Stimulated activated CD8-positive, alpha-beta memory T cell treated with anti-CD3 and anti-CD28 coated beads, Interleukin-15, amount 100 ng/mL, for 4 hours (primary cell): ENCODE data around the gene NRSN2.

Experiments used
- DNase-seq, 2 donors: peaks; one replicate each; pipeline ENCODE4 v3.0.0-alpha.2; 2020; ENCODE audit warnings: low read depth in 2 of 2

Gene NRSN2, protein sequence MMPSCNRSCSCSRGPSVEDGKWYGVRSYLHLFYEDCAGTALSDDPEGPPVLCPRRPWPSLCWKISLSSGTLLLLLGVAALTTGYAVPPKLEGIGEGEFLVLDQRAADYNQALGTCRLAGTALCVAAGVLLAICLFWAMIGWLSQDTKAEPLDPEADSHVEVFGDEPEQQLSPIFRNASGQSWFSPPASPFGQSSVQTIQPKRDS

DNA sequence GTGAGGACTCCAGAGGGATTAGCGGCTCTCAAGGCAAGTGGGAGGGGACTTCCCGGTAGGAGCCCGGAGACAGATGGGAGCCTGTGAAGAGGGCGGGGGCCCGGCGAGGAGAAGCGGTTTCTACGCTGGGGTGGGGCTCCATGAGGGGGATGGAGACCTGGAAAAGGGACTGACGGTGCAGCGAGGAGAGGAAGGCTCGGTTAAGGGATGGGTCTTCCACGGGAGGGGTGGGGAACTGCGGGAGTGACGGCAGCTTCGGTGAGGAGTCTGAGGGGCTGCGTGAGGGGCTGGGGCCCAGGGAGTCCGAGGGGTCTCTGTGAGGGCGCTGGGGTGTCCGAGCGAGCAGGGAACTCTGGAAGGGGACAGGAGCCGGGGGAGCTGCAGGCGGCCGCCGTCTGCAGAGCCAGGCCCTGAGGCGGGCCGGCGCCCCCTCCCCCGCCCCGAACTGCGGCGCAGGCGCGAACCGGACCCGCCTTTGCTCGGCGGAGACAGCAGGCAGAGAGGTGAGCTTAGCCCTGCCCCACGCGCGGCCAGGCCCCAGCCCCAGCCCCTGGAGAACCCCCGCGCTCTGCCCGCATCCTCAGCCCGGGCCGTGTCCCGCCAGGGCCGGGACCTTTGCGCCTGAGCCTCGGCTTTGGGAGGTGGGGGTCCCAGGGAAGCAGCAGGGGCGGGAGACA, at the start of gene NRSN2:
Gene NRSN2, plus strand, starts transcription at position 472 of the 677 bp plus-strand sequence. CDS start 2,533 bp downstream, outside the sequence.
- no peak for DNase-seq

DNA sequence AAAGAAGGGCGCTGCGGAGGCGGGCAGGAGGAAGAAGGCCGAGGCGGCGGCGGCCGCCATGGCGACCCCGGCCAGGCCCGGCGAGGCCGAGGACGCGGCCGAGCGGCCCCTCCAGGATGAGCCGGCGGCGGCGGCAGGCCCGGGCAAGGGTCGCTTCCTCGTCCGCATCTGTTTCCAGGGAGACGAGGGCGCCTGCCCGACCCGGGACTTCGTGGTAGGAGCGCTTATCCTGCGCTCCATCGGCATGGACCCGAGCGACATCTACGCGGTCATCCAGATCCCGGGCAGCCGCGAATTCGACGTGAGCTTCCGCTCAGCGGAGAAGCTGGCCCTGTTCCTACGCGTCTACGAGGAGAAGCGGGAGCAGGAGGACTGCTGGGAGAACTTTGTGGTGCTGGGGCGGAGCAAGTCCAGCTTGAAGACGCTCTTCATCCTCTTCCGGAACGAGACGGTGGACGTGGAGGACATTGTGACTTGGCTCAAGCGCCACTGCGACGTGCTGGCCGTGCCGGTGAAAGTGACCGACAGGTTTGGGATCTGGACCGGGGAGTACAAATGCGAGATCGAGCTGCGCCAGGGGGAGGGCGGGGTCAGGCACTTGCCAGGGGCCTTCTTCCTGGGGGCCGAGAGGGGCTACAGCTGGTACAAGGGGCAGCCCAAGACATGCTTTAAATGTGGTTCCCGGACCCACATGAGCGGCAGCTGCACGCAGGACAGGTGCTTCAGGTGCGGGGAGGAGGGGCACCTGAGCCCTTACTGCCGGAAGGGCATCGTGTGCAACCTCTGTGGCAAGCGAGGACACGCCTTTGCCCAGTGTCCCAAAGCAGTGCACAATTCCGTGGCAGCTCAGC, 48.8 kb upstream of the NRSN2 start:
- peak in 1 of 2 donors; percentile 10 for DNase-seq

DNA sequence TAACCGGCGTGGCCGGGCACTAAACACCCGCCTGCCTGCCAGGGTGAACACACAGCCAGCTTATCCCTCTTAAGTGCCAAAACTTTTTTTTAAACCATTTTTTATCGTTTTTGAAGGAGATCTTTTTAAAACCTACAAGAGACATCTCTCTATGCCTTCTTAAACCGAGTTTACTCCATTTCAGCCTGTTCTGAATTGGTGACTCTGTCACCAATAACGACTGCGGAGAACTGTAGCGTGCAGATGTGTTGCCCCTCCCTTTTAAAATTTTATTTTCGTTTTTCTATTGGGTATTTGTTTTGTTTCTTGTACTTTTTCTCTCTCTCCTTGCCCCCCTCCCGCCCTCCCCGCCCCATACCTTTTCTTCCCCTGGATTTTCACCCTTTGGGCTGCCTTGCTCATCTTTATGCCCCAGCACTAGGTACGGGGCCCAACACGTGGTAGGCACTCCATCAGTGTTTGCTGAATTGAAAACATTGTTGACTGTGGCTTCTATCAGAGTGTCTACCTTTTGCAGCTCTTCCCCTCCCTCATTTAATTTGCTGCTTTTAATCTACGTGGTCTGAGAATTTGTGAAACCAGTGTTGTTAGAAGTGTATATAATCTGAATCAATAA, 48.0 kb upstream of the NRSN2 start:
- no peak for DNase-seq

DNA sequence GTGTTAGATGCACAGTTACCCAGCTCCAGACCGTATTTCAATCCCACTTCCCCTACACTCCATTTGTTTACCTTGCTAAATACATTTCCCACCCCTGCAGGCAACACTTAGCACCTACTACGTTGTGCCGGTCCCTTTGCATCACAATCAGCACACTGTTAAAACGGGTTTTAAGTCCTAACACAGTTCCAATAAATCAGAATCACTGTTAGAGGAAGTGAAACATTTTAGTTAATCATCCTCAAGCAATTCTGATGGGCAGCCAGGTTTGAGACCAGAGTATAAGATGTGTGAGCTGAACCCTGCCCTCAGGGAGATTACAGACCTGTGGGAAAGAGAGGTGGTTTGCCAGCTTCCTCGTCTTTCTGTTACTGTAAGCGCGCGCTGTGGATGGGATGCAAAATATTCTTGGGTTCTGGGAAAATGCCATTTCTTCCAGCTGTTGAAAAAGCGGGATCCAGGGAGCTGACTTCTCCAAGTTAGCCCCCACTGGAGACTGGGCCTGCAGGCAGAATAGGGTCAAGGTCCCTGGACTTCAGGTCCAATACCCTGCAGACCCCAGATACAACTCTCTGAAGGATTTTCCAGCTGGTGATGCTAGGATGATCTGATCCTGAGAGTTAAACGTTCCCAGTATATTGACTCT, 46.4 kb upstream of the NRSN2 start:
- no peak for DNase-seq

DNA sequence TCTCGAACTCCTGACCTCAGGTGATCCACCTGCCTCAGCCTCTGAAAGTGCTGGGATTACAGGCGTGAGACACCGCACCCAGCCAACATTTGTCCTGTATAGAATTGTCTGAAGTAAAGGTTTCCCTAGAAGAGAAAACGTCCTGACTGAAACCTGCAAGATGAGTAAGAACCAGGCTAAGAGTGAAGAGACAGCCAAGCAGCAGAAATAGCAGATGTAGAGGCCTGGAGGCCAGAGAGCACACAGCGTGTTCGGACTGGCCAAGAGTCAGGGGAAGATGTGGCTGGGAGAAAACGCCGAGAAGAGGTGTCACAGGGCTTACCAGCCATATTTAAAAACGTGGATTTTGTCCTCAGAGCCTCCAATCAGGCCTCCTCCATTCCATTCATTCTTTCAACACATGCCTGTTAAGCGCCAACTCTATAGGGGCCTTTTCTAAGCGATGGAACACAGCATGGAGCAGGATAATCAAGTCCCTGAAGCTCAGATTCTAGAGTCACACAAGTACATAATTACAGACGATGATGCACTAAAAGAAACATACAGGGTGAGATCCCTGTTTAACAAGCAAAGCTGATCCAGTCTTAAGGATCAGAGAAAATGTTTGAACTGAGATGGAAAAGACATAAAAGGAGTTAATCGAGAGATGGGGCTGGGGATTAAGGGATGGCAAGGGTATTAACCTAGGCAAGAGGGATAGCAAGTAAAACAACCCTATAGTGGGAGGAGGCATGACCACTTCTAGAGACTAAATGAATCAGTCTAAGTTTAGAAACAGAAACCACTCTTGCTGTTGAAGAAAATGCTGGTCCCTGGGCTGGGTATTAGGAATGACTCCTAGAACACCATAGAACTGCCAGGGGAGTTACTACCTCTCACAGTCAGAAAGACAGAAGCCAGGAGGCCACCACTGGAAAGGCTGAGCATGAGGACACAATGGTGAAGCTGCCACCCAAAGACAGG, 44.7 kb upstream of the NRSN2 start:
- DNase-seq: no peak

DNA sequence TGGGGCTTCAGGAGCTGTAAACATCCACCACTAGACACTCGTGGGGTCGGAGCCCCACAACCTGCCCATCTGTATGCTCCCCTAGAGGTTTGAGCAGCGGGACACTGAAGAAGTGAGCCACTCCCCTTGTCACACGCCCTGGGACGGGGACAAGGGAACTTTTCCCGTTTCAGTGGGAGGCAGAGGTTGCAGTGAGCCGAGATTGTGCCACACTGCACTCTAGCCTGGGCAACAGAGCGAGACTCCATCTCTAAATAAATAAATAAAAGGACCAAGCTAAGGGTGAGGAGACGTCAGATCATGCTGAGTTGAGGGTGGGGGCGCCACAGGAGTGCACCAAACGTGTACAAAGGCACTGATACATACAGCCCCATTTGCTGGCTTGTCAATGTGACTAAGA, 41.2 kb upstream of the NRSN2 start:
- no peak for DNase-seq

DNA sequence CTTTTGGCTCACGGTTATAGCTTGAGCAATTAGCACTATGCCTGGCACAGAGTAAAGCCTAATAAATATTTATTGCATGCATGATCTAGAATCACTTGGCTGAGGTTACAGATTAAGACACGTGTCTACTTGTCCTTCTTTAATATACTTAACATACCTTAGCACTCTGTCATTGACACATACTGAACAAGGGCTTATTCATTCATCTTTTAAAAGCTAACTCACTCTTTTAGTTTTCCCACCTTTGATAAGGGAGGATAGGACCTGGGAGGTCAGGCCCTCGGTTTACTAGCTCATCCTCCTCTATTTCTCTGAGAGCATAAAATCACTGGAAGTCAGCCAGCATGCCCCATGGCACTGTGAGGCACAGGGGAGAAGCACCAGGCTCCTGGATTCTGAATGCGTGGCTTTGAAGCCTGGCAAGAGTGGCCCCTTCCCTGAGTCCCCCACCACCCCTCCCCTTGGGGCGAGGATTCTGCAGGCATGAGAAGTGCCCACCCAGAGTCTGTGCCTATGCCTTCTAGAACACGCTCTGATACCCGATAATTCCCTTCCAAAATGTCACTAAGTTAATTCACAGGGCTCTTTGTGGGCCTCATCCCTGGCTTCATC, 38.4 kb upstream of the NRSN2 start:
- no peak for DNase-seq

DNA sequence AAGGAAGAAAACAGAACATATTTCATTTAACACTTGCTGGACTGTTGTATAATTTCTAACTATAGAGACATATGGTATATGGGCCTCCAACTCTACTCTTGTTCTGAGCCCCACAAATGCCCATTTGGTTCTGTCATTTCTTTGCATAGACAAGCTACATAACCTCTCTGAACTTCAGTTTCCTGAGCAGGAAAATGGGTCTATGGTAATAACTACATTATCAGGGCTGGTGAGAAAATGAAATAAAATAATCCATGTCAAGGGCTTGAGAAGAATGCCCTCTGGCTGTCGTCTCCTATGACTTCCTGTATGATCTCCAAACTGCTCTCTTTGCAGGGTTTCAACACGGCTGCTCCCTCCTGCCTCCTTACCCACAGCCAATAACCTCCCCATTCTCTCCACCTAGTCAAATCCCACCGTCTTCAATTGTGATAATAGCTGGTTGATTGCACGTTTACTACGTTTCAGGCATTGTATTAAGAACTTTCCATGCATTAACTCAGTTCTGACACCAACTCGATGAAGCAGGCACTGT, 37.5 kb upstream of the NRSN2 start:
- no peak for DNase-seq

DNA sequence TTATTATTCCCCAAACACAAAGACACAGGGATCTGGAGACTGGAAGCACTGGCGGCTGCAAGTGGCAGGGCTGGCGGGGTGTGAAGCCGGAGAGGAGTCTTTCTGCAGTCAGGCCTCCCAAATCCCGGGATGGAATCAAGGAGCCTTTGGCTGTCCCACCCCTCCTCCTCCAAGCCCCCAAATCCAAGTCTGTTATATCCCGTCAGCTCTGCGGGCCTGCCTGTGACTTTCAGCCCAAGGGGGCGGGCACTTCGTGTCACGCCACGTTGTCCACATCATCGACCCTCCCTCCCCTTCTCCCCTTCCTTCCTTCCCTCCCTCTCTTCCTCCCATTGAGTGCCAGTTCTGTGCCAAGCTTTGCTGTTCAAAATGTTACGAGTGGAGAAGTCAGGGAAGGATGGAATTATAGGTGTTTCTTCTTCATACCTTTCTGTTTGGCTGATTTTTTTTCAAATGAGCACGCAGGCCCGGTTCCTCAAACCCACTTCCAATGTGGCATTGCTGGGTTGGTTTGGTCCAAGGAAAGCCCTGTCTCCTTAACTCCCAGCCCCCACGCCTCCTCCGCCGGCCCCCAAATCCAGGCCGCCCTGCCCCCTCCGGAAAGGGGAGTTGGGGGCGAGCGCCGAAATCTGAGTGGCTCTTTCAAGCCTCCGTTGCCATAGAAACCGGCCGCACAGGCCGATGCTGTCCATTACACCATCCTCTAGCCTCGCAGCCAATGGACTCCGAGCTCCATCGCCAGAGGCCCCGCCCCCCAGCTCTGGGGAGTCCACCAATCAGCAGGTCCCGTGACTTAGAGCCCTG, 36.9 kb upstream of the NRSN2 start:
- DNase-seq: peak; percentile 58 to 64

DNA sequence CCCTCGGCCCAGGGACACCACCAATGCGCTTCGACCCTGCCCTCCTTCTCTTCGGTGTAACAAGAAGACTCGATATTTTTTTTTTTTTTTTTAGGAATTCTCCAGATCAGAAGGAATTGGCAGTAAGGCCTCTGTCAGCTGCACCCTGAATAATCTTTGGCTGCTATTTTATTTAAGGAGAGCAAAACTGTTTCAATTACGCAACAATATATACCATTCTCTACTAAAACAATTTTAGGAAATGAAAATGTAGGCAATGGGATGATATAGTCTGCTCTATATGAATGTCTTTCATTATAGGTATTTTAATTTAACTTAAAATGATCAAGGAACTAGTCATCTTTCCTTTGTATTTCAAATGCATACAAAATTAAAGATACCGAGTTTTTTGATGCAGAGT, 36.3 kb upstream of the NRSN2 start:
- no peak for DNase-seq

DNA sequence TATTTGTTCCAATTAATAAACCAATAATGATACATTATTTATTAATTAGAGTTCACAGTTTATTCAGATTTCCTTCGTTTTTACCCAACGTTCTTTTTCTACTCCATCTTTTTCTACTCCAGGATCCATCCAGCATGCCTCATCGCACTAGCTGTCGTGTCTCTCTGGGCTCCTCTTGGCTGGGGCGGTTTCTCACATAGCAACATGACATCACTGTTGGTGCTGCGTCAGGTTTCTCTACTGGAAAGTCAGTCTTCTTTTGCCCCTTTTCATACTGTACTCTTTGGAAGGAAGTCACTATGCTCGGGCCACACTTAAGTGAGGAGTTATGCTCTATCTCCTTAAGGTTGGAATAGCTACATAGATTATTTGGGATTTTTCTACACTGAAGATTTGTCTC, 35.3 kb upstream of the NRSN2 start:
- no peak for DNase-seq

DNA sequence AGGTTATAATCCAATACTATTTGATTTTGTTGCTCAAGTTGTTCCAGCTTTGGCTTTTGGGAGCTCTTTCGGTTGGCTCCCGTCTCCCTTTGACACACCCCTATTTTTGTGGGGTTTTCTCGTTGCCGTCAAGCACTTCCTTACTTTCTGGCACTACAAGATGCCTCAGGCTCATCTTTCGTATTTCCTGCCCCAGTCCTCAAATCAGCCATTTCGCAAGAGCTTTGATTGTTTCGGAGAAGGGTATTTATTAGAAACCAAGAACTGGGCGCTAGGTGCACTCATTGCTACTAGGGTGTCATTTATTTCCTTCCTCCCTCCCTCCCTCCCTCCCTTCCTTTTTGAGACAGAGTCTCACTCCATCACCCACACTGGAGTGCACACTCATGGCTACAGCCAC, 34.8 kb upstream of the NRSN2 start:
- no peak for DNase-seq

DNA sequence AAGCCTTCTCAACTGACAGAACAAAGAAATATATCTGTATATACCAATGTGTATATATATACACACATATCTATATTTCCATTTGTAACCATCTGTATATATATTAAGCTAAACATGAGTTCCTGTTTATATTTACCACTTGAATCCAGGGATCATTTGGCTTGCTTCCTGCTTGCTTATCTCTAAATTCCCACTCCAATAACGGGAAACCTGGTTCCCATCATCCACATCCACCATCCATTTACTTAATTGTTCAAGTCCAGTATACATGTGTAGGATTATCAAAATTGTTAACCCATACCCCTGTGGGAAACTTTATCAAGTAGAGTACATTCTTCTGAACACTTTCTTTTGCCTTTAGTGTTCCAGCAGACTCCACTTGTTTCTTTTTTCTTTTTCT, 34.0 kb upstream of the NRSN2 start:
- DNase-seq: no peak

DNA sequence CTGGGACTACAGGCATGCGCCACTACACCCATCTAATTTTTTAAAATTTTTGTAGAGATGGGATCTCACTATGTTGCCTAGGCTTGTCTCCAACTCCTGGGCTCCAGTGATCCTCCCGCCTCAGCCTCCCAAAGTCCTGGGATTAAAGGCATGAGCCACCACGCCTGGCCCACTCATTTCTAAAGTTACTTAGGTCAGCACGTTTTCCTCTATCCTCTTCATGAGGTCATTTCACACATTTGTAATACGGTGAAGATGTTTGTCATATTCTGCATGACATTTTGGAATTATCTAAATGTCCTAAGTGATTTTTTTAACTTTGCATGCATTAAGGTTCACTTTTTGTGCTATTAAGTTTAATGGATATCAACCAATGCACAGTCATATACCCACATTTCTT, 33.5 kb upstream of the NRSN2 start:
- DNase-seq: no peak

DNA sequence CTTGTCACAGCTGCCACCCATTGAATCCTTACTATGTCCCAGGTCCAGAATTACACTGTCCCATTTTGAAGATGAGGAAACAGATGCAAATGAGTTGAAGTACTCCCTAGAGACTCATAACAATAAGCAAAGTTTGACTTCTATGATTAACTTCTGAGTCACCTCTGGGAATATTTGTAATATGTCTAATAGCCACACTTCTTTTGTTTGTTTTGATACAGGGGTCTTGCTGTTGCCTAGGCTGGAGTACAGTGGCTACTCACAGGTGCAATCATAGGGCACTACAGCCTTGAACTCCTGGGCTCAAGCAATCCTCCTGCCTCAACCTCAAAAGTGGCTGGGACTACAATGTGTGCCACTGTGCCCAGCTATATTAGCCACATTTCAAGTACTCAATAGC, 33.0 kb upstream of the NRSN2 start:
- no peak for DNase-seq

DNA sequence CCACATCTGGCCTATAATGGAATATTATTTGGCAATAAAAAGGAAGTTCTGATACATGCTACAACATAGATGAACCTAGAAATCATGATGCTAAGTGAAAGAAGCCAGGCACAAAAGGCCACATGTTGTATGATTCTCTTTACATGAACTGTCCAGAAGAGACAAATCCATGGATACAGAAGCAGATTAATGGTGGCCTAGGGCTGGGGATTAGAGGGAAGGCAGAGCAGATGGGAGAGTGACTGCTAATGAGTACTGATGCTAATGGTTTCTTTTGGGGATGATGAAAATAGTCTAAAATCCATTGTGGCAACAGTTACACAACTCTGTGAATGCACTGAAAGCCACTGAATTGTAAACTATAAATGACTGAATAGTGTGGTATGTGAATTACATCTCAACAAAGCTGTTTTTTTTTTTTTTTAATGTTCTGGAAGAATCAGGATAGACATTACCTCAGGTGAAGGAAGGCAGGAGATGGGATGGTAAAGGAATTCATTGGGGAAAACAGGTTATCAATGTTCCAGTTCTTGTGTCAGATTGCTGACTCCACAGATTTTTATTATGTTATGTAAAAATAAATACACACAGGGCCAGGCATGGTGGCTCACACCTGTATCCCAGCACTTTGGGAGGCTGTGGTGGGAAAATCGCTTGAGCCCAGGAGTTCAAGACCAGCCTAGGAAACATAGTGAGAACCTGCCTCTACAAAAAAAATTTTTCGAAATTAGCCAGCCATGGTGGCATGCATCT, 30.4 kb upstream of the NRSN2 start:
- no peak for DNase-seq

DNA sequence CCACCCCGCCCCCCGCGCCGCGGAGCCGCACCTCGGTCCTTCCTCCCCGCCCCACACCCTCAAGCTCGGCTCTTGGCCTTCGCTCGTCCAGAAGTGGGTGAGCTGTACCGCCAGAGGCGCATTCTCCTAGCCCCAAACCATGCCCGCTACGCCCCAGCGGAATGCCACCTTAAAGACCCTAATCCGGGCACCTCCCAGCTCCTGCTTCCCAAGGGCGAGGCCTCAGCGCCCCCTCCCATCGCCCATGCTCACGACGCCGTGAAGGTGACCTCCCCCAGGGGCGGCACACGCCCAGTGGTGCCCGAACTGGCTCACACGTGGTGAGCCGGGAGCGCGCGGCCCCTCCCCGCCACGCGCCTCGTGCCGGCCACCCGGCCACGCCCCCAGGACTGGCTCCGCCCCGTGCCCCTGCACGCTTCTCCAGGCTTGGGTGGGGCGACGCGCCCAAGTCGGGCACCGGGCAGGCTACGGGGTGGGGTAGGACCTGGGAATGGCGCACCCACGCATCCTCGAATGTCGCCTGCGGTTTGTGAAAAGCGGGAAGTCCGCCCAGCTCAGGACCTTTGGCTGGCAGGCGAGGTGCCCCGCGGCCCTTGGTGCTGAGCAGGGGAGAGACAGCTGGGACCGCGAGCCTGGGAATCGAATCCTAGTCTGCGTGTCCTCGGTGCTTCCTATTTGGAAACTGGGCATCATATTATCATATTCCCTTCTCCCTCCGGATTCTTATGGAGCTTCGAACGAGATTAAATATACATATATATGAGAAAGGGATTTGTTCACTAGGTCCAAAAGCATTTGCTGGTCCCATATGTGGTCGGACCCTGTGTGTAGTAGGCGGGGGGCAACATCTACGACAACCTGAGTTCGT, 22.5 kb upstream of the NRSN2 start:
- peak; percentile 78 to 86 for DNase-seq
